Upper lobe of right lung (tissue), 1 donor: Measurements from ENCODE around the gene UNC5C. TPM values are rescaled to one million over a fixed set of nuclear protein-coding genes. Genes with fewer than 3 reads are reported as not detected.

Experiments
- ATAC-seq: fragments of 200-7000 bp; cut with Tn5 transposase; one replicate; pipeline ENCODE4 v1.9.1; 2020; ENCODE audit warnings: mild to moderate bottlenecking, moderate library complexity
- DNase-seq: peaks from one replicate; pipeline ENCODE4 v3.0.0-alpha.2; 2020
- H3K27ac ChIP-seq: fragments of 200-600 bp; one replicate; pipeline ENCODE4 v1.8.0; 2022
- H3K27me3 ChIP-seq: fragments of 200-600 bp; one replicate; pipeline ENCODE4 v1.8.0; 2022; ENCODE audit warnings: mild to moderate bottlenecking
- H3K36me3 ChIP-seq: fragments of 200-600 bp; one replicate; pipeline ENCODE4 v1.8.0; 2022
- H3K4me1 ChIP-seq: fragments of 200-600 bp; one replicate; pipeline ENCODE4 v1.8.0; 2022
- H3K4me3 ChIP-seq: fragments of 200-600 bp; one replicate; pipeline ENCODE4 v1.8.0; 2022; ENCODE audit warnings: mild to moderate bottlenecking
- H3K9me3 ChIP-seq: fragments of 200-600 bp; one replicate; pipeline ENCODE4 v1.8.0; 2022
- CTCF ChIP-seq: fragments of 200-600 bp; IDR thresholded peaks from one replicate; pipeline ENCODE4 v1.8.0; 2022; ENCODE audit warnings: antibody characterized with exemption
- intact Hi-C: fragments of 100-400 bp; cut with DNase I; formaldehyde crosslinking; loops from one replicate; pipeline ENCODE4 v1.11.0; 2022
- total RNA-seq: library from RNA; stranded (reverse); fragmentation: NEBNext Ultra II Directional; extraction: Animal tissue kit (Norgen Biotek cat#: 25700); gene quantifications from one replicate; pipeline ENCODE4 v1.2.1, GENCODE V29; 2021
- donor health status: DM: no; HTN: yes; CAD: no; lungs with severe emphysema.

UNC5C gene
- total RNA-seq, 1 donor from 2014 or later, result 6.7 TPM

- no peaks in the 10 kb centered on the region for H3K27me3 ChIP-seq
- ATAC-seq, result no peak
- H3K9me3 ChIP-seq, result no peaks in the 10 kb centered on the region
- H3K4me1 ChIP-seq, result no peaks in the 10 kb centered on the region
- H3K27ac ChIP-seq, result no peak overlapping the region
- no peaks in the 10 kb centered on the region for H3K36me3 ChIP-seq
- no peak for DNase-seq
- intact Hi-C loops, result no loop called here
- TF ChIP-seq CTCF, result no peak
- H3K4me3 ChIP-seq, result no peak overlapping the region
Observed at GRCh38 chr4:95263391-95263790, 285.4 kb downstream of the UNC5C start.

- DNase-seq, result no peak
- intact Hi-C loops, result no loop called here
- TF ChIP-seq CTCF, result no peak
- Histone ChIP-seq H3K27ac (no peak overlapping the region), H3K4me1 (no peaks in the 10 kb centered on the region), H3K27me3 (no peaks in the 10 kb centered on the region), H3K9me3 (no peaks in the 10 kb centered on the region), H3K4me3 (no peak overlapping the region), H3K36me3 (no peaks in the 10 kb centered on the region)
- no peak for ATAC-seq
Observed at GRCh38 chr4:95256108-95256835, 292.5 kb downstream of the UNC5C start.

- Histone ChIP-seq H3K4me3 (no peak overlapping the region), H3K27ac (no peak overlapping the region), H3K9me3 (no peaks in the 10 kb centered on the region), H3K4me1 (no peaks in the 10 kb centered on the region), H3K36me3 (no peaks in the 10 kb centered on the region), H3K27me3 (no peaks in the 10 kb centered on the region)
- DNase-seq, result no peak
- intact Hi-C loops, result no loop called here
- ATAC-seq, result no peak
- no peak for TF ChIP-seq CTCF
Observed at GRCh38 chr4:95255396-95256107, 293.2 kb downstream of the UNC5C start.

GRCh38 chr4:95251568-95251967 lies 297.2 kb downstream of the UNC5C start:
- H3K27ac ChIP-seq, result no peak overlapping the region
- H3K27me3 ChIP-seq, result no peaks in the 10 kb centered on the region
- no peaks in the 10 kb centered on the region for H3K9me3 ChIP-seq
- TF ChIP-seq CTCF, result no peak
- no peaks in the 10 kb centered on the region for H3K4me1 ChIP-seq
- no peaks in the 10 kb centered on the region for H3K36me3 ChIP-seq
- DNase-seq (no peak), ATAC-seq (no peak)
- H3K4me3 ChIP-seq, result no peak overlapping the region
- intact Hi-C loops, result no loop called here

GRCh38 chr4:95250544-95251137 lies 298.1 kb downstream of the UNC5C start:
- no peak for TF ChIP-seq CTCF
- Histone ChIP-seq H3K4me1 (no peaks in the 10 kb centered on the region), H3K9me3 (no peaks in the 10 kb centered on the region), H3K27me3 (no peaks in the 10 kb centered on the region), H3K36me3 (no peaks in the 10 kb centered on the region), H3K4me3 (no peak overlapping the region), H3K27ac (no peak overlapping the region)
- DNase-seq (no peak), ATAC-seq (peak; percentile 59)
- intact Hi-C loops, result no loop called here
